DND-41 (cell line): ENCODE measurements around the gene SIK1.

Experiments used
- EZH2 ChIP-seq: IDR thresholded peaks from 3 replicates; pipeline ENCODE4 v1.6.1; 2012; ENCODE audit warnings: borderline replicate concordance, low read depth, mild to moderate bottlenecking, moderate library complexity, low read length, inconsistent platforms; ENCODE audit not compliant: severe bottlenecking
- TF ChIP-seq, protein P1 (sequence below): IDR thresholded peaks from 2 replicates; pipeline ENCODE4 v1.5.1; 2012; ENCODE audit warnings: borderline replicate concordance, low read length, moderate library complexity, mild to moderate bottlenecking; ENCODE audit not compliant: poor library complexity, severe bottlenecking; ENCODE audit errors: extremely low read depth

- TF ChIP-seq, protein P1, sequence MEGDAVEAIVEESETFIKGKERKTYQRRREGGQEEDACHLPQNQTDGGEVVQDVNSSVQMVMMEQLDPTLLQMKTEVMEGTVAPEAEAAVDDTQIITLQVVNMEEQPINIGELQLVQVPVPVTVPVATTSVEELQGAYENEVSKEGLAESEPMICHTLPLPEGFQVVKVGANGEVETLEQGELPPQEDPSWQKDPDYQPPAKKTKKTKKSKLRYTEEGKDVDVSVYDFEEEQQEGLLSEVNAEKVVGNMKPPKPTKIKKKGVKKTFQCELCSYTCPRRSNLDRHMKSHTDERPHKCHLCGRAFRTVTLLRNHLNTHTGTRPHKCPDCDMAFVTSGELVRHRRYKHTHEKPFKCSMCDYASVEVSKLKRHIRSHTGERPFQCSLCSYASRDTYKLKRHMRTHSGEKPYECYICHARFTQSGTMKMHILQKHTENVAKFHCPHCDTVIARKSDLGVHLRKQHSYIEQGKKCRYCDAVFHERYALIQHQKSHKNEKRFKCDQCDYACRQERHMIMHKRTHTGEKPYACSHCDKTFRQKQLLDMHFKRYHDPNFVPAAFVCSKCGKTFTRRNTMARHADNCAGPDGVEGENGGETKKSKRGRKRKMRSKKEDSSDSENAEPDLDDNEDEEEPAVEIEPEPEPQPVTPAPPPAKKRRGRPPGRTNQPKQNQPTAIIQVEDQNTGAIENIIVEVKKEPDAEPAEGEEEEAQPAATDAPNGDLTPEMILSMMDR, result no peak
- TF ChIP-seq EZH2, result no peak
These were observed 52.6 kb downstream of the SIK1 start for GRCh38 chr21:43374228-43374885.
